Endodermal cell (in vitro differentiated cells): ENCODE measurements around the gene RBMS1. TPM values are rescaled to one million over a fixed set of nuclear protein-coding genes. Genes with fewer than 3 reads are reported as not detected.

ENCODE experiments used
- DNase-seq: peaks from one replicate; pipeline ENCODE4 v3.0.0-alpha.2; 2017
- H3K27ac ChIP-seq: 2 replicates; pipeline ENCODE4 v1.5.1; 2013; ENCODE audit warnings: mild to moderate bottlenecking, low read depth, low read length, moderate library complexity
- H3K27me3 ChIP-seq: 2 replicates; pipeline ENCODE4 v1.6.1; 2013; ENCODE audit warnings: mild to moderate bottlenecking, low read length, moderate library complexity; ENCODE audit not compliant: insufficient read depth, control insufficient read depth, poor library complexity, severe bottlenecking
- H3K36me3 ChIP-seq: 2 replicates; pipeline ENCODE4 v1.7.0; 2013; ENCODE audit warnings: mild to moderate bottlenecking, low read length, moderate library complexity; ENCODE audit not compliant: control insufficient read depth, insufficient read depth
- H3K4me1 ChIP-seq: one replicate; pipeline ENCODE4 v1.7.0; 2013; ENCODE audit warnings: low read length; ENCODE audit not compliant: control insufficient read depth, insufficient read depth
- H3K4me3 ChIP-seq: 2 replicates; pipeline ENCODE4 v1.5.1; 2013; ENCODE audit warnings: mild to moderate bottlenecking, low read length, moderate library complexity
- H3K9ac ChIP-seq: 2 replicates; pipeline ENCODE4 v1.6.1; 2013; ENCODE audit warnings: mild to moderate bottlenecking, low read length, moderate library complexity; ENCODE audit not compliant: poor library complexity, severe bottlenecking; ENCODE audit errors: extremely low read depth
- H3K9me3 ChIP-seq: 2 replicates; pipeline ENCODE4 v1.6.1; 2013; ENCODE audit warnings: mild to moderate bottlenecking, low read length, moderate library complexity; ENCODE audit not compliant: control insufficient read depth
- H3K27ac Mint-ChIP-seq: 2 replicates; pipeline ENCODE4 v1.8.0; 2020; ENCODE audit warnings: mixed read lengths
- H3K27me3 Mint-ChIP-seq: 2 replicates; pipeline ENCODE4 v1.8.0; 2021; ENCODE audit warnings: mild to moderate bottlenecking, mixed read lengths; ENCODE audit not compliant: insufficient read depth
- H3K36me3 Mint-ChIP-seq: 2 replicates; pipeline ENCODE4 v1.8.0; 2020; ENCODE audit warnings: low read depth, mixed read lengths
- H3K4me1 Mint-ChIP-seq: 2 replicates; pipeline ENCODE4 v1.8.0; 2020; ENCODE audit warnings: mixed read lengths
- H3K4me3 Mint-ChIP-seq: 2 replicates; pipeline ENCODE4 v1.8.0; 2020; ENCODE audit warnings: mild to moderate bottlenecking, moderate library complexity, mixed read lengths
- H3K9me3 Mint-ChIP-seq: 2 replicates; pipeline ENCODE4 v1.8.0; 2020; ENCODE audit warnings: mild to moderate bottlenecking, mixed read lengths
- WGBS, 2 experiments: methylation state at CpG; one replicate each; pipeline versions ENCODE4 v1.1.5 to v1.1.7; 2013; ENCODE audit warnings: missing lambda C conversion rate in 2 of 2, mixed read lengths in 1 of 2; ENCODE audit not compliant: insufficient coverage in 1 of 2, insufficient read length in 1 of 2; 5-methylcytosine and 5-hydroxymethylcytosine counted together
- total RNA-seq, 2 donors: library from RNA; stranded (reverse); fragmentation: NEBNext Ultra II Directional in 1 of 2; extraction: Animal tissue kit (Norgen Biotek cat#: 25700) in 1 of 2; gene quantifications; 2 replicates in 1 of 2; 3 replicates in 1 of 2; pipeline ENCODE4 v1.2.1, GENCODE V29; 2021
- TF ChIP-seq, protein P1 (sequence below): fragments of 200-600 bp; sonication (generic); conservative IDR thresholded peaks from 2 replicates; pipeline ENCODE4 v1.5.0; 2021; ENCODE audit warnings: antibody characterized with exemption, mild to moderate bottlenecking

The RBMS1 gene
- total RNA-seq, 2 donors from 2014 or later, result 90.7 to 124 TPM

DNA sequence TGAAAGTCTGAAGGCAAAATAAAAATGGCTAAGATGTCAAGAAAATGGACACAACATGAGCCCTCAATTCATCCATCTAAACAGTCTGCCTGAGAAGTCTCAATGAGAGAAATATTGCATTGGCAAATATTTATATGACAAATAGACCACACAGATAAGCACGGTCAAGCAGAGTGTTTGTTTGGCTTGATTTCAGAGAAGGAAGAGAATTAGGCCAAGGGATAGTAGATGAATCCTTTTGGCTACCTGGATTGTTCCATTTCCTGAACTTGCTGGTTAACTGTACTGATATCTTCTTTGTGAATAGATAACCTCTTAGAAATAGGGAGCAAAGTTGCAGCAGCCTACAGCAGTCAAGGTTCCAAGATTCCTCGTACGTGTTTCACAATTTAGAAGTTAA lies 129.6 kb downstream of the RBMS1 start:
- no peak overlapping the region for H3K27ac ChIP-seq
- no peak overlapping the region for H3K27ac Mint-ChIP-seq
- peaks cover 41% of the 10 kb centered on the region for H3K4me1 Mint-ChIP-seq

GRCh38 chr2:160363055-160363454 lies 130.6 kb downstream of the RBMS1 start:
- H3K27me3 Mint-ChIP-seq, result no peaks in the 10 kb centered on the region
- H3K4me1 ChIP-seq, result peaks cover 4% of the 10 kb centered on the region
- H3K4me1 Mint-ChIP-seq, result peaks cover 35% of the 10 kb centered on the region
- no peak overlapping the region for H3K27ac ChIP-seq
- no peak for DNase-seq
- WGBS, 2 experiments, result 72 to 82% methylated on average over 4 of the region's 4 CpGs
- no peaks in the 10 kb centered on the region for H3K9me3 Mint-ChIP-seq
- no peaks in the 10 kb centered on the region for H3K9me3 ChIP-seq
- TF ChIP-seq, protein P1, sequence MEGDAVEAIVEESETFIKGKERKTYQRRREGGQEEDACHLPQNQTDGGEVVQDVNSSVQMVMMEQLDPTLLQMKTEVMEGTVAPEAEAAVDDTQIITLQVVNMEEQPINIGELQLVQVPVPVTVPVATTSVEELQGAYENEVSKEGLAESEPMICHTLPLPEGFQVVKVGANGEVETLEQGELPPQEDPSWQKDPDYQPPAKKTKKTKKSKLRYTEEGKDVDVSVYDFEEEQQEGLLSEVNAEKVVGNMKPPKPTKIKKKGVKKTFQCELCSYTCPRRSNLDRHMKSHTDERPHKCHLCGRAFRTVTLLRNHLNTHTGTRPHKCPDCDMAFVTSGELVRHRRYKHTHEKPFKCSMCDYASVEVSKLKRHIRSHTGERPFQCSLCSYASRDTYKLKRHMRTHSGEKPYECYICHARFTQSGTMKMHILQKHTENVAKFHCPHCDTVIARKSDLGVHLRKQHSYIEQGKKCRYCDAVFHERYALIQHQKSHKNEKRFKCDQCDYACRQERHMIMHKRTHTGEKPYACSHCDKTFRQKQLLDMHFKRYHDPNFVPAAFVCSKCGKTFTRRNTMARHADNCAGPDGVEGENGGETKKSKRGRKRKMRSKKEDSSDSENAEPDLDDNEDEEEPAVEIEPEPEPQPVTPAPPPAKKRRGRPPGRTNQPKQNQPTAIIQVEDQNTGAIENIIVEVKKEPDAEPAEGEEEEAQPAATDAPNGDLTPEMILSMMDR, result no peak
- H3K36me3 ChIP-seq, result peaks cover 50% of the 10 kb centered on the region
- H3K36me3 Mint-ChIP-seq, result peaks cover 22% of the 10 kb centered on the region
- no peak overlapping the region for H3K9ac ChIP-seq
- H3K4me3 Mint-ChIP-seq, result no peak overlapping the region
- H3K4me3 ChIP-seq, result no peak overlapping the region
- no peaks in the 10 kb centered on the region for H3K27me3 ChIP-seq
- no peak overlapping the region for H3K27ac Mint-ChIP-seq

More for the DNA sequence above, 129.6 kb downstream of the RBMS1 start:
- Histone ChIP-seq H3K4me1 (peaks cover 4% of the 10 kb centered on the region), H3K4me3 (no peak overlapping the region), H3K27me3 (no peaks in the 10 kb centered on the region), H3K9me3 (no peaks in the 10 kb centered on the region), H3K9ac (no peak overlapping the region), H3K36me3 (peaks cover 47% of the 10 kb centered on the region)
- DNase-seq, result no peak
- TF ChIP-seq, protein P1, result no peak
- Mint-ChIP-seq H3K9me3 (no peaks in the 10 kb centered on the region), H3K4me3 (no peak overlapping the region), H3K36me3 (peaks cover 20% of the 10 kb centered on the region), H3K27me3 (no peaks in the 10 kb centered on the region)
- 96 to 100% methylated on average over 3 of the region's 3 CpGs for WGBS, 2 experiments

DNA sequence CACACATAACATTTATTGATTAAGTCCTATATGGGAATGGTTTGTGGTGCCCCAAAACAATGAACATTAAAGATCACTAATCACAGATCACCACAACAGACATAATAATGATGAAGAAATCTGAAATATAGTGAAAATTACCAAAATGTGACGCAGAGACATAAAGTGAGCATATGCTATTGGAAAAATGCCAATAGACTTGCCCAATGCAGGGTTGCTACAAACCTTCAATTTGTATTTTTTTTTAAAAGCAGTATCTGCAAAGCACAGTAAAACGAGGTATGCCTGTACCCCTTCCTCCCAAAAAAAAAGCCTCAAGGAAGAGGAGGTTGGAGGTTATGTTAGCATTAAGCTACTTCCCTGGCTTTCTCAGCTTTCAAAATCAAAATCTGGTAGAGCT lies 131.1 kb downstream of the RBMS1 start:
- peaks cover 55% of the 10 kb centered on the region for H3K36me3 ChIP-seq
- no peaks in the 10 kb centered on the region for H3K9me3 ChIP-seq
- H3K27ac ChIP-seq, result no peak overlapping the region
- no peak overlapping the region for H3K27ac Mint-ChIP-seq
- peaks cover 31% of the 10 kb centered on the region for H3K4me1 Mint-ChIP-seq
- H3K9ac ChIP-seq, result no peak overlapping the region
- TF ChIP-seq, protein P1, result no peak
- no peak for DNase-seq
- H3K4me3 ChIP-seq, result no peak overlapping the region
- no peaks in the 10 kb centered on the region for H3K9me3 Mint-ChIP-seq
- 91 to 100% methylated on average over 1 to 2 of the region's 2 CpGs for WGBS, 2 experiments
- H3K4me1 ChIP-seq, result peaks cover 4% of the 10 kb centered on the region
- no peaks in the 10 kb centered on the region for H3K27me3 Mint-ChIP-seq
- H3K36me3 Mint-ChIP-seq, result peaks cover 27% of the 10 kb centered on the region
- H3K4me3 Mint-ChIP-seq, result no peak overlapping the region
- H3K27me3 ChIP-seq, result no peaks in the 10 kb centered on the region
